ENCODE data around the gene QRFP. TPM values are rescaled to one million over a fixed set of nuclear protein-coding genes. Genes with fewer than 3 reads are reported as not detected.

The QRFP gene
- total RNA-seq, 4 donors from 2014 or later = not detected

DNA sequence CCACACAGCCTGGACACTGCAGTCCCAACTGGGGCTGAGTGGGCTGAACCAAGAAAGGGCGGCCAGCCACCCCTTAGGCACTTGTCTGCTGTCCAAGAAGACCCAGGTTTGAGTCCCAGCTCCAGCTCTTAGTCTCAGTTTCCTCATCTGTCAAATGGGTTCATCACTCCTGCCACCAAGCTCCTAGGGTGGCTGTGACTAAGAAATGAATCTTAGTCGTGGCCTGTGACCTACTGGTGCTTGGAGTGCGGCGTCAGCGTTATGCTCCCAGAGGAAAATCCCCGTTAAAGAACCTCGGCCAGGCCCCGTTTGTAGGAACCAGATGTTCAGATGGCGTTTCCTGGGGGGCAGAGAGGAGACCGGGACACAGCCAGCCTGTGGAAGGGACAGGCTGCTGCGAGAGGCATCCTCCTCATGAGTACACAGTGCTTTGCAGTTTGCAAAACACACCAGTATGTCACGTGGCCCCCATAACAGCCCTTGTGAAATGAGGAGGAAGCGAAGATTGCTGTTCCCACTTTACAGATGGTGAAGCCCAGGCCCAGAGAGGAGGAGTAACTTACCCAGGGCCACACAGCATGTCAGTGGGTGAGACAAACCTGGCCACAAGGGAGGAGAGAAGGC, 39.1 kb upstream of the QRFP start:
- no peak overlapping the region for H3K27ac ChIP-seq
- no peaks in the 10 kb centered on the region for H3K36me3 ChIP-seq
- DNase-seq = no peak
- no peaks in the 10 kb centered on the region for H3K9me3 ChIP-seq
- peaks cover 0 to 25% of the 10 kb centered on the region in 2 donors for H3K4me1 ChIP-seq
- no peak for TF ChIP-seq POLR2A (IDR thresholded peaks at IDR 0.05)
- TF ChIP-seq, protein P1, sequence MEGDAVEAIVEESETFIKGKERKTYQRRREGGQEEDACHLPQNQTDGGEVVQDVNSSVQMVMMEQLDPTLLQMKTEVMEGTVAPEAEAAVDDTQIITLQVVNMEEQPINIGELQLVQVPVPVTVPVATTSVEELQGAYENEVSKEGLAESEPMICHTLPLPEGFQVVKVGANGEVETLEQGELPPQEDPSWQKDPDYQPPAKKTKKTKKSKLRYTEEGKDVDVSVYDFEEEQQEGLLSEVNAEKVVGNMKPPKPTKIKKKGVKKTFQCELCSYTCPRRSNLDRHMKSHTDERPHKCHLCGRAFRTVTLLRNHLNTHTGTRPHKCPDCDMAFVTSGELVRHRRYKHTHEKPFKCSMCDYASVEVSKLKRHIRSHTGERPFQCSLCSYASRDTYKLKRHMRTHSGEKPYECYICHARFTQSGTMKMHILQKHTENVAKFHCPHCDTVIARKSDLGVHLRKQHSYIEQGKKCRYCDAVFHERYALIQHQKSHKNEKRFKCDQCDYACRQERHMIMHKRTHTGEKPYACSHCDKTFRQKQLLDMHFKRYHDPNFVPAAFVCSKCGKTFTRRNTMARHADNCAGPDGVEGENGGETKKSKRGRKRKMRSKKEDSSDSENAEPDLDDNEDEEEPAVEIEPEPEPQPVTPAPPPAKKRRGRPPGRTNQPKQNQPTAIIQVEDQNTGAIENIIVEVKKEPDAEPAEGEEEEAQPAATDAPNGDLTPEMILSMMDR (IDR thresholded peaks at IDR 0.05) = no peak
- intact Hi-C loops (cut with DNase I; ENCODE audit: low total_unique reads) = loop anchor here (5.0 kb wide), 1 partner anchor 233 kb away; no protein-coding TSS in a partner anchor
- H3K4me3 ChIP-seq = no peak overlapping the region
- peaks cover 17 to 31% of the 10 kb centered on the region in 2 donors for H3K27me3 ChIP-seq

GRCh38 chr9:130934702-130935647, 38.4 kb upstream of the QRFP start:
- intact Hi-C loops (cut with DNase I; ENCODE audit: low total_unique reads) = loop anchor here (5.0 kb wide), 1 partner anchor 233 kb away; no protein-coding TSS in a partner anchor
- H3K4me3 ChIP-seq = no peak overlapping the region
- H3K27me3 ChIP-seq = peaks cover 17 to 23% of the 10 kb centered on the region in 2 donors
- no peaks in the 10 kb centered on the region for H3K9me3 ChIP-seq
- no peak overlapping the region for H3K27ac ChIP-seq
- TF ChIP-seq, protein P1 (IDR thresholded peaks at IDR 0.05) = no peak
- TF ChIP-seq POLR2A (IDR thresholded peaks at IDR 0.05) = no peak
- H3K36me3 ChIP-seq = no peaks in the 10 kb centered on the region
- H3K4me1 ChIP-seq = peaks cover 0 to 19% of the 10 kb centered on the region in 2 donors
- no peak for DNase-seq

DNA sequence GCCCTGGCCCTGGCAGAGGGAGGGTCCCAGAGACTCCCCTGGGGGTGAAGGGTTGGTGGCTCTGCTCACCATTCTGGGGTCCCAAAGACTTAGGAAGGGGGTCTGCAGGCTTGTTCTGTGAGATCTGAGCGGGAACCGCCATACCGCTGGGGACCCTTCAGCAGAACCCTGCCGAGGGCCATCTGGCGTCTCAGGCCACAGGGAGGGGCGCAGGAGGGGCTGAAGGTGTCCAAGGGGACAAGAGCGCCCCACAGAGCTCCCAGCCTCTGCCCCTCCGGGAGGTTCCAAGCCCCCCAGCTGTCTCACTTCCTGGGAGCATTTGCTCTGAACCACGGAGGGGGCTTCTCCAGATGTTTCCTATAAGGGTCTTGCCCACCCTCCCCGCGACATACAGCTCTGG, 37.6 kb upstream of the QRFP start:
- no peaks in the 10 kb centered on the region for H3K36me3 ChIP-seq
- H3K4me1 ChIP-seq = peaks cover 0 to 11% of the 10 kb centered on the region in 2 donors
- TF ChIP-seq, protein P1 (IDR thresholded peaks at IDR 0.05) = no peak
- no peak for DNase-seq
- intact Hi-C loops (cut with DNase I; ENCODE audit: low total_unique reads) = no loop called here
- H3K27me3 ChIP-seq = peaks cover 15 to 22% of the 10 kb centered on the region in 2 donors
- no peaks in the 10 kb centered on the region for H3K9me3 ChIP-seq
- H3K27ac ChIP-seq = no peak overlapping the region
- no peak overlapping the region for H3K4me3 ChIP-seq

DNA sequence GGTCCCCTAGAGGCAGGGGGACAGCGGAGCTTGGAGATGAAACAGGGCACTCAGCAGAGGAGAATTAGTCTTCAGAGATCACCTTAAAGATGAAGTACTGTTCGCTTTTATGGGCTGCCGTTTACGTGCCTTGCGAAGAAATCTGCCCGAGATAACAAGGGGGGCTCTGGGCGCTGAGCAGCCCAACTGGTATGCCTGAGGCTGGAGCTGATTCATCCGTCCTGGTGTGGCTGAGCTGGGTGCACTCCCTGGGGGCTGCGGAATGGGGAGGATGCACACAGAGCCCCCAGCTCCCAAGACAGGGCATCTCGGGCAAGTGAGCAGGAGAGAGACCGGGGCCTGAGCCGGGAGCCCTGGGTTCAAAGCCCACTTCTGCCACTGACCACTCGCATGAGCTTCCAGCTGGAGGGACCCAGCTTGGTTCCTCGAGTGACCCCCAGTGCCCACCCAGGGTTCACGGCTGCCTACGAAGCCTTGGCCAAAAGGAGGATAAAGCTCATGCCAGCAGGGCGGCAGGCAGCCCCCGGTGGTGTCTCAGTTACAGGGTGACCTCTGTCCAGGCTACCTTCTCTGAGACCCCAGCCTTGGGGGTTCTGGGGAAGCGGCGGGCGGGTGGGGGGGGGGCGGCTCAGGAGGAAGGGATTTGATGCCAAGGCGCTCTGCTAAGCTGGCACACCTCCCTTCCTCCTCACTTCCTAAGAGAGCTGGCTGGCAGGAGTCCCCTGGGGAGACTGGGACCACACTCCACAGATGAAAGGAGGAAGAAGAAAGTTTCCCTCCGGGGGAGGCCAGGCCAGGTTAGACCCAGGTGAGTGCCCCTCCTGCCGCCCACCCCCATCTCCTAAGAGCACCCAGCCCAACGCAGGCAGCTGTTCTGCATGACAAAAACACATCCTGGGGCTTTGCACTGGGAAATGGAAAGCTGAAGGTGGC, 36.8 kb upstream of the QRFP start:
- H3K9me3 ChIP-seq = no peaks in the 10 kb centered on the region
- H3K4me1 ChIP-seq = peaks cover 0 to 4% of the 10 kb centered on the region in 2 donors
- TF ChIP-seq, protein P1 (IDR thresholded peaks at IDR 0.05) = no peak
- no peak for TF ChIP-seq POLR2A (IDR thresholded peaks at IDR 0.05)
- H3K4me3 ChIP-seq = no peak overlapping the region
- peaks cover 11 to 22% of the 10 kb centered on the region in 2 donors for H3K27me3 ChIP-seq
- DNase-seq = no peak
- no peaks in the 10 kb centered on the region for H3K36me3 ChIP-seq
- intact Hi-C loops (cut with DNase I; ENCODE audit: low total_unique reads) = no loop called here
- no peak overlapping the region for H3K27ac ChIP-seq
